Psoas muscle (tissue), 8 donors: ENCODE data around the gene SMARCD3. TPM values are rescaled to one million over a fixed set of nuclear protein-coding genes. Genes with fewer than 3 reads are reported as not detected.
A peak's percentile ranks its signal among the peaks of the same experiment; 100 is the strongest.

Experiments used
- ATAC-seq, 4 donors: fragments of 200-7000 bp; cut with Tn5 transposase; one replicate each; pipeline ENCODE4 v1.9.1; 2020; ENCODE audit warnings: moderate library complexity in 3 of 4, mild to moderate bottlenecking in 2 of 4
- DNase-seq, 2 donors: peaks; one replicate each; pipeline ENCODE4 v3.0.0-alpha.2; 2020
- H3K27ac ChIP-seq: fragments of 200-600 bp; one replicate; pipeline ENCODE4 v1.8.0; 2022
- H3K27me3 ChIP-seq, 3 donors: fragments of 200-600 bp in 1 of 3; one replicate each; pipeline versions ENCODE4 v1.6.1 to v1.8.0; 2013 to 2022; ENCODE audit warnings: low read length in 2 of 3, mild to moderate bottlenecking in 2 of 3, moderate library complexity in 1 of 3; ENCODE audit not compliant: insufficient read depth in 3 of 3
- H3K36me3 ChIP-seq, 2 donors: fragments of 200-600 bp in 1 of 2; one replicate each; pipeline versions ENCODE4 v1.6.1 to v1.8.0; 2013 to 2022; ENCODE audit warnings: low read depth in 1 of 2, mild to moderate bottlenecking in 1 of 2, moderate library complexity in 1 of 2; ENCODE audit not compliant: insufficient read depth in 1 of 2
- H3K4me1 ChIP-seq: fragments of 200-600 bp; one replicate; pipeline ENCODE4 v1.8.0; 2022
- H3K4me3 ChIP-seq: fragments of 200-600 bp; one replicate; pipeline ENCODE4 v1.8.0; 2022; ENCODE audit warnings: mild to moderate bottlenecking
- H3K9me3 ChIP-seq: fragments of 200-600 bp; one replicate; pipeline ENCODE4 v1.8.0; 2022
- WGBS, 3 donors: extraction: QIAGEN DNeasy Blood & Tissue Kit; methylation state at CpG; one replicate each; pipeline versions ENCODE4 v1.1.6 to v1.1.7; 2013; 5-methylcytosine and 5-hydroxymethylcytosine counted together
- intact Hi-C, 2 donors: fragments of 100-400 bp; cut with DNase I; formaldehyde crosslinking; loops; one replicate each; pipeline versions ENCODE4 v1.11.0 to v1.14.2; 2022
- polyA plus RNA-seq, 3 donors: library from polyadenylated mRNA; stranded (reverse); fragments of 200-250 nt; gene quantifications; one replicate each; pipeline ENCODE4 v1.2.3, GENCODE V29; 2013
- total RNA-seq, 4 donors: library from RNA; stranded (reverse); fragmentation: NEBNext Ultra II Directional in 2 of 4; extraction: Animal tissue kit (Norgen Biotek cat#: 25700) in 2 of 4; gene quantifications; one replicate each; pipeline versions ENCODE4 v1.2.1 to v1.2.4, GENCODE V29; 2021 to 2023
- TF ChIP-seq, protein P1 (sequence below): fragments of 200-600 bp; IDR thresholded peaks from one replicate; pipeline ENCODE4 v1.8.0; 2022; ENCODE audit warnings: antibody characterized with exemption
- donor health status: healthy with polysubstance abuse.
- donor health status: DM: no; HTN: no; CAD: no; lungs with moderate emphysema.
- donor health status: Bipolar disorder and iron deficiency.
- donor health status: healthy.
- donor health status: DM: yes; HTN: yes; CAD: no.
- donor health status: DM: no; HTN: no; CAD: no.
- donor health status: DM: no; HTN: no; CAD: no.
- donor health status: DM: yes; HTN: yes; CAD: no.

Gene SMARCD3
- total and polyA plus RNA-seq, 7 donors, result 38.3 to 138 (median 92.5) TPM

GRCh38 chr7:151254316-151254715 is 5.8 kb upstream of the SMARCD3 start:
- Histone ChIP-seq H3K27me3 (peaks cover 0 to 9% (median 6%) of the 10 kb centered on the region in 3 donors), H3K4me1 (peaks cover 28% of the 10 kb centered on the region), H3K36me3 (no peaks in the 10 kb centered on the region), H3K9me3 (no peaks in the 10 kb centered on the region), H3K27ac (no peak overlapping the region), H3K4me3 (no peak overlapping the region)
- 46 to 64% (median 50%) methylated on average over 7 of the region's 7 CpGs for WGBS, 3 donors
- intact Hi-C loops, result loop anchor here in 1 of 2 donors (5.0 kb wide), 2 partner anchors 48 to 132 kb away; no protein-coding TSS in a partner anchor
- ATAC-seq (no peak), DNase-seq (peak in 1 of 2 donors; percentile 39)
- TF ChIP-seq, protein P1, sequence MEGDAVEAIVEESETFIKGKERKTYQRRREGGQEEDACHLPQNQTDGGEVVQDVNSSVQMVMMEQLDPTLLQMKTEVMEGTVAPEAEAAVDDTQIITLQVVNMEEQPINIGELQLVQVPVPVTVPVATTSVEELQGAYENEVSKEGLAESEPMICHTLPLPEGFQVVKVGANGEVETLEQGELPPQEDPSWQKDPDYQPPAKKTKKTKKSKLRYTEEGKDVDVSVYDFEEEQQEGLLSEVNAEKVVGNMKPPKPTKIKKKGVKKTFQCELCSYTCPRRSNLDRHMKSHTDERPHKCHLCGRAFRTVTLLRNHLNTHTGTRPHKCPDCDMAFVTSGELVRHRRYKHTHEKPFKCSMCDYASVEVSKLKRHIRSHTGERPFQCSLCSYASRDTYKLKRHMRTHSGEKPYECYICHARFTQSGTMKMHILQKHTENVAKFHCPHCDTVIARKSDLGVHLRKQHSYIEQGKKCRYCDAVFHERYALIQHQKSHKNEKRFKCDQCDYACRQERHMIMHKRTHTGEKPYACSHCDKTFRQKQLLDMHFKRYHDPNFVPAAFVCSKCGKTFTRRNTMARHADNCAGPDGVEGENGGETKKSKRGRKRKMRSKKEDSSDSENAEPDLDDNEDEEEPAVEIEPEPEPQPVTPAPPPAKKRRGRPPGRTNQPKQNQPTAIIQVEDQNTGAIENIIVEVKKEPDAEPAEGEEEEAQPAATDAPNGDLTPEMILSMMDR, result no peak

GRCh38 chr7:151252961-151253711 is 4.6 kb upstream of the SMARCD3 start:
- Histone ChIP-seq H3K27me3 (peaks cover 0 to 6% (median 2%) of the 10 kb centered on the region in 3 donors), H3K27ac (peak overlapping the region; percentile 100), H3K36me3 (no peaks in the 10 kb centered on the region), H3K9me3 (no peaks in the 10 kb centered on the region), H3K4me3 (peak overlapping the region; percentile 88), H3K4me1 (peaks cover 28% of the 10 kb centered on the region)
- intact Hi-C loops, result loop anchor here (2.0 to 5.0 kb wide), 3 partner anchors 49 to 131 kb away; no protein-coding TSS in a partner anchor
- WGBS, 3 donors, result 60 to 69% (median 67%) methylated on average over 17 of the region's 17 CpGs
- TF ChIP-seq, protein P1, result no peak
- ATAC-seq (no peak), DNase-seq (peak in 1 of 2 donors; percentile 50)

GRCh38 chr7:151252561-151252835 is 4.0 kb upstream of the SMARCD3 start:
- DNase-seq (no peak), ATAC-seq (no peak)
- intact Hi-C loops, result loop anchor here (2.0 to 5.0 kb wide), 3 partner anchors 50 to 130 kb away; no protein-coding TSS in a partner anchor
- TF ChIP-seq, protein P1, result no peak
- H3K27ac ChIP-seq, result peak overlapping the region; percentile 100
- H3K4me3 ChIP-seq, result peak overlapping the region; percentile 88
- 15 to 27% (median 23%) methylated on average over 7 to 9 of the region's 9 CpGs for WGBS, 3 donors
- no peaks in the 10 kb centered on the region for H3K9me3 ChIP-seq
- peaks cover 0 to under 1% (median 0%) of the 10 kb centered on the region in 3 donors for H3K27me3 ChIP-seq
- no peaks in the 10 kb centered on the region for H3K36me3 ChIP-seq
- peaks cover 28% of the 10 kb centered on the region for H3K4me1 ChIP-seq

- WGBS, 3 donors, result 1 to 2% (median 1%) methylated on average over 41 to 79 of the region's 79 CpGs
- H3K4me1 ChIP-seq, result peaks cover 28% of the 10 kb centered on the region
- H3K36me3 ChIP-seq, result no peaks in the 10 kb centered on the region
- peak overlapping the region; percentile 88 for H3K4me3 ChIP-seq
- TF ChIP-seq, protein P1, result no peak
- peak; percentile 20 to 49 (median 42) for ATAC-seq
- H3K27ac ChIP-seq, result peak overlapping the region; percentile 100
- intact Hi-C loops, result loop anchor here (2.0 to 5.0 kb wide), 3 partner anchors 50 to 130 kb away; no protein-coding TSS in a partner anchor
- no peaks in the 10 kb centered on the region for H3K27me3 ChIP-seq
- no peaks in the 10 kb centered on the region for H3K9me3 ChIP-seq
- DNase-seq, result peak; percentile 84 to 89
Observed at GRCh38 chr7:151251689-151252560, 3.4 kb upstream of the SMARCD3 start.
